HFF-Myc (cell line): ENCODE measurements around the gene JADE2.

ENCODE experiments used
- DNase-seq: peaks from one replicate; pipeline ENCODE4 v3.0.0-alpha.2; 2011; ENCODE audit warnings: low read depth; ENCODE audit errors: extremely low read depth
- H3K4me3 ChIP-seq: replicated peaks from 2 replicates; pipeline ENCODE4 v1.5.1; 2011; ENCODE audit warnings: low read depth, mild to moderate bottlenecking, control low read depth, low read length
- CTCF ChIP-seq: IDR thresholded peaks from 2 replicates; pipeline ENCODE4 v1.5.1; 2012; ENCODE audit warnings: mild to moderate bottlenecking, low read depth, low read length, control low read depth; ENCODE audit errors: missing control alignments

The JADE2 gene

GRCh38 chr5:134524826-134525682, at the start of gene JADE2:
Gene JADE2, plus strand, starts transcription at chr5:134525670. Its CDS starts 10,188 bp downstream, at chr5:134535858.
- no peak for DNase-seq
- no peak for TF ChIP-seq CTCF

DNA sequence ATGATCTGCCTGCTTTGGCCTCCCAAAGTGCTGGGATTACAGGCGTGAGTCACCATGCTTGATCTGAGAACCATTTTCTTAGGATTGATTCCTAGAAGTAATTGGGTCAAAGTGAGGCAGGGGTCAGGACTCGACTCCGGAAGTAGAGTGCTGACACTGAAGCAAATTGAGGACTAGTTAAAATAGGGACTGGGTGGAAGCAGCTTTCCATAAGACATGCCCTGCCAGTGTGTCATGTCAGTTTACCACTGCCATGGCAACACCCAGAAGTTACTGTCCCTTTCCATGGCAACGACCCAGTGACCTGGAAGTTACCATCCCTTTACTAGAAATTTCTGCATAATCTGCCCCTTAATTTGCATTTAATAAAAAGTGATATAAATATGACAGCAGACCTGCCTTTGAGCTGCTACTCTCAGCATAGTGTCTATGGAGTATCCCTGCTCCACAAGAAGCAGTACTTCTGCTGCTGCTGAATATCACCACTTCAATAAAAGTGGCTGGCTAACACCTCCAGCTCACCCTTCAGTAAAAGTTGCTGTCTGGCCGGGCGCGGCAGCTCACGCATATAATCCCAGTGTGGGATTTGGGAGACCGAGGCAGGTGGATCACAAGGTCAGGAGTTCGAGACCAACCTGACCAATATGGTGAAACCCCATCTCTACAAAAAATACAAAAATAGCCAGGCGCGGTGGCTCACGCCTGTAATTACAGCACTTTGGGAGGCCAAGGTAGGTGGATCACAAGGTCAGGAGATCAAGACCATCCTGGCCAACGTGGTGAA, 47.8 kb upstream of the JADE2 start:
- DNase-seq: no peak
- no peak overlapping the region for H3K4me3 ChIP-seq
- no peak for TF ChIP-seq CTCF

More at GRCh38 chr5:134524826-134525682, at the start of gene JADE2:
- peak within 1 kb of the TSS; percentile 67 for H3K4me3 ChIP-seq

GRCh38 chr5:134479839-134480238, 45.6 kb upstream of the JADE2 start:
- no peak for DNase-seq
- no peak overlapping the region for H3K4me3 ChIP-seq
- no peak for TF ChIP-seq CTCF

- TF ChIP-seq CTCF: no peak
- no peak for DNase-seq
- no peak overlapping the region for H3K4me3 ChIP-seq
Observed at GRCh38 chr5:134489227-134489944, 36.1 kb upstream of the JADE2 start.

DNA sequence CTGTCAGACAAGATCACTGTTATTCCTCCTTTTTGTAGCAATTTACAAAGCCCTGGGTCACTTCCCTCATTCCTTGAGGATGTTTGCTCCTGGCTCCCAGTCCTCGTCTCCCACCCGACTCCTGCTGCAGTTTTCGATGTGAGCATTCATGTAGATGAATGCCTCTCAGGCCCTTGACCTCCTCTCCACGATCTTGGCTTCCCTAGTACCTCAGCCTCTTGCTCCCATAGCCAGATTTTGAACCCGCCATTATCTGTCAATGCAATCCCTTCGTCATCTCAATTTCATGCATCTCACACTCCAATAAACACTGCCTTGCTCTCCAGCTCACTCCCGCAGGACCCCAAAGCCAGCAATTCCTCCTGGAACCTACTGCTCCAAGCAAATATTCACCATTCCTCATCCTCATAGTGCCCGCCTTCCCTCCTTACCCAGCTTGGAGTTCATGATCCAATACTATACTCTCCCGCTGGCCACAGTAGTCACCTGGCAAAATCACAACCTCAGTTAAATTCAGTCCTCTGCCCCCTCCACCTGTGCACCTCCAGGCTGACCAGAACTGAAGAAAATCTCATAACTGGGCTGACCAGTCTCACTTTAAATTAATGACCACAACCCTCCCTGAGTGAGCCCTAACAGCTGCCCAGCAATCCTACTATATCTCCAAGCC, 35.1 kb upstream of the JADE2 start:
- no peak overlapping the region for H3K4me3 ChIP-seq
- no peak for TF ChIP-seq CTCF
- DNase-seq: no peak

DNA sequence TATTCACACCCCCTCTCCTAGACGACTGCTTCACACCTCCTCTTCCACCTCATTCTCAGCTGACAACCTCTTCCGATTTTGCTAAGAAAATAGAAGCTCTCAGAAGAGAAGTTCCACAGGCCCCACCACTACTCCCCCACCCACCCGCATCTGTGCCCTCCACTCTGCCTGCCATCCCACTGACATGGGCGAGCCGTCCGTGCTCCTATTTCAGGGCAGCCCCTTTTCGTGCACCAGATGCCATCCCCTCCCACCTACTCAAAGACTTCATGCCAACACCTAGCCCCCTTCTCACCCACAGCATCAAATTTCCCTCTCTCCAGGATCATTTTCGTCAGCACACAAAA, 34.6 kb upstream of the JADE2 start:
- H3K4me3 ChIP-seq: no peak overlapping the region
- DNase-seq: no peak
- no peak for TF ChIP-seq CTCF
